GM23338 (cell line): ENCODE results near the gene ICAM1. TPM values are rescaled to one million over a fixed set of nuclear protein-coding genes. Genes with fewer than 3 reads are reported as not detected.

ENCODE experiments used
- ATAC-seq: fragments of 200-7000 bp; cut with Tn5 transposase; 3 replicates; pipeline ENCODE4 v1.9.1; 2020
- DNase-seq: peaks from one replicate; pipeline ENCODE4 v3.0.0-alpha.2; 2015; ENCODE audit warnings: low spot score
- H2AFZ ChIP-seq: fragments of 200-600 bp; sonication (generic); 2 replicates; pipeline ENCODE4 v1.8.0; 2016; ENCODE audit warnings: antibody characterized with exemption, mild to moderate bottlenecking, moderate library complexity
- H3F3A ChIP-seq: fragments of 200-600 bp; sonication (generic); replicated peaks from 2 replicates; pipeline ENCODE4 v1.8.0; 2017; ENCODE audit warnings: antibody characterized with exemption, mixed run types, low read depth
- H3K27ac ChIP-seq: fragments of 200-600 bp; sonication (generic); 2 replicates; pipeline ENCODE4 v1.6.1; 2016; ENCODE audit warnings: low read depth
- H3K27me3 ChIP-seq: fragments of 200-600 bp; sonication (generic); 2 replicates; pipeline ENCODE4 v1.8.0; 2016; ENCODE audit warnings: mild to moderate bottlenecking, mixed run types, moderate library complexity; ENCODE audit not compliant: insufficient read depth
- H3K36me3 ChIP-seq: fragments of 200-600 bp; sonication (generic); 2 replicates; pipeline ENCODE4 v1.8.0; 2016; ENCODE audit warnings: mild to moderate bottlenecking; ENCODE audit not compliant: insufficient read depth
- H3K4me1 ChIP-seq: fragments of 200-600 bp; sonication (generic); 2 replicates; pipeline ENCODE4 v1.8.0; 2016; ENCODE audit warnings: mild to moderate bottlenecking, moderate library complexity; ENCODE audit not compliant: insufficient read depth
- H3K4me2 ChIP-seq: fragments of 200-600 bp; sonication (generic); 2 replicates; pipeline ENCODE4 v1.7.1; 2017; ENCODE audit warnings: mixed run types
- H3K4me3 ChIP-seq: fragments of 200-600 bp; sonication (generic); 2 replicates; pipeline ENCODE4 v1.6.1; 2016; ENCODE audit warnings: mixed run types
- H3K79me2 ChIP-seq: fragments of 200-600 bp; sonication (generic); replicated peaks from 2 replicates; pipeline ENCODE4 v1.8.0; 2017; ENCODE audit warnings: mild to moderate bottlenecking; ENCODE audit not compliant: insufficient read depth
- H3K9me2 ChIP-seq: fragments of 200-600 bp; sonication (generic); 2 replicates; pipeline ENCODE4 v1.8.0; 2017; ENCODE audit not compliant: insufficient read depth
- H4K20me1 ChIP-seq: fragments of 200-600 bp; sonication (generic); replicated peaks from 2 replicates; pipeline ENCODE4 v1.8.0; 2017; ENCODE audit warnings: mild to moderate bottlenecking; ENCODE audit not compliant: insufficient read depth
- H3K27ac Mint-ChIP-seq: 2 replicates; pipeline ENCODE4 v1.8.0; 2020; ENCODE audit warnings: inconsistent platforms, mild to moderate bottlenecking, moderate library complexity, mixed read lengths
- H3K27me3 Mint-ChIP-seq: 3 replicates; pipeline ENCODE4 v1.8.0; 2022; ENCODE audit warnings: low read depth, mild to moderate bottlenecking, moderate library complexity, mixed read lengths, inconsistent platforms; ENCODE audit not compliant: insufficient read depth, poor library complexity
- H3K36me3 Mint-ChIP-seq: 3 replicates; pipeline ENCODE4 v1.8.0; 2021; ENCODE audit warnings: low read depth, mild to moderate bottlenecking, inconsistent platforms, moderate library complexity, mixed read lengths
- H3K4me1 Mint-ChIP-seq: 3 replicates; pipeline ENCODE4 v1.8.0; 2020; ENCODE audit warnings: mild to moderate bottlenecking, inconsistent platforms, mixed read lengths
- H3K4me3 Mint-ChIP-seq: 3 replicates; pipeline ENCODE4 v1.8.0; 2021; ENCODE audit warnings: moderate library complexity, mild to moderate bottlenecking, inconsistent platforms, mixed read lengths
- H3K9me3 Mint-ChIP-seq: 3 replicates; pipeline ENCODE4 v1.8.0; 2020; ENCODE audit warnings: moderate library complexity, mild to moderate bottlenecking, inconsistent platforms, mixed read lengths
- CREB1 ChIP-seq: fragments of 250-450 bp; sonication (Bioruptor Pico); IDR thresholded peaks from 2 replicates; pipeline ENCODE4 v1.5.0; 2020; ENCODE audit warnings: low read depth, mild to moderate bottlenecking, moderate library complexity
- CTCF ChIP-seq, 2 experiments: fragments of 200-600 bp in 1 of 2; sonication (generic) in 1 of 2; conservative IDR thresholded peaks; 2 replicates each; pipeline versions ENCODE4 v1.5.1 to v1.6.1; 2016 to 2017; ENCODE audit warnings: antibody characterized with exemption in 2 of 2, low read depth in 2 of 2, mild to moderate bottlenecking in 2 of 2, moderate library complexity in 1 of 2
- ETS1 ChIP-seq: IDR thresholded peaks from 2 replicates; pipeline ENCODE4 v1.6.1; 2016; ENCODE audit warnings: antibody characterized with exemption
- EZH2 ChIP-seq: fragments of 200-600 bp; sonication (generic); IDR thresholded peaks from one replicate; pipeline ENCODE4 v1.8.0; 2017; ENCODE audit warnings: antibody characterized with exemption, mild to moderate bottlenecking, low read depth; ENCODE audit not compliant: unreplicated experiment
- EZH2phosphoT487 ChIP-seq: fragments of 200-600 bp; sonication (generic); IDR thresholded peaks from one replicate; pipeline ENCODE4 v1.8.1; 2018; ENCODE audit warnings: antibody characterized with exemption; ENCODE audit not compliant: unreplicated experiment
- JUNB ChIP-seq: IDR thresholded peaks from one replicate; pipeline ENCODE4 v1.6.1; 2016; ENCODE audit warnings: antibody characterized with exemption; ENCODE audit not compliant: unreplicated experiment
- NANOG ChIP-seq: IDR thresholded peaks from 2 replicates; pipeline ENCODE4 v1.6.1; 2016; ENCODE audit warnings: antibody characterized with exemption, borderline replicate concordance
- POLR2AphosphoS5 ChIP-seq: IDR thresholded peaks from 2 replicates; pipeline ENCODE4 v1.6.1; 2016; ENCODE audit warnings: antibody characterized with exemption, low read depth
- REST ChIP-seq: IDR thresholded peaks from one replicate; pipeline ENCODE4 v1.6.1; 2018; ENCODE audit warnings: antibody characterized with exemption; ENCODE audit not compliant: unreplicated experiment
- STAT1 ChIP-seq: IDR thresholded peaks from one replicate; pipeline ENCODE4 v1.6.1; 2016; ENCODE audit warnings: antibody characterized with exemption; ENCODE audit not compliant: unreplicated experiment
- ZNF114 ChIP-seq: fragments of 250-450 bp; sonication (Bioruptor Pico); IDR thresholded peaks from 2 replicates; pipeline ENCODE4 v1.5.0; 2020; ENCODE audit warnings: mild to moderate bottlenecking, moderate library complexity
- ZNF331 ChIP-seq: fragments of 250-450 bp; sonication (Bioruptor Pico); IDR thresholded peaks from 2 replicates; pipeline ENCODE4 v1.5.0; 2020; ENCODE audit warnings: low read depth, mild to moderate bottlenecking, moderate library complexity
- ZNF462 ChIP-seq: fragments of 250-450 bp; sonication (Bioruptor Pico); IDR thresholded peaks from 2 replicates; pipeline ENCODE4 v1.5.0; 2020; ENCODE audit warnings: mild to moderate bottlenecking, moderate library complexity
- polyA plus RNA-seq: library from polyadenylated mRNA; unstranded; fragments of >200 nt; fragmentation: Nextera tagmentation; extraction: Ambion mirVana; gene quantifications from 2 replicates; pipeline ENCODE4 v1.2.1, GENCODE V29; 2016
- total RNA-seq: library from RNA; depleted of rRNA; stranded (reverse); fragments of >200 nt; shearing (Covaris generic); gene quantifications from 2 replicates; pipeline ENCODE4 v1.2.3, GENCODE V29; 2014

The ICAM1 gene
- total and polyA plus RNA-seq, 2 experiments from 2014 or later: 1.6 to 3.5 TPM

- peaks cover 32% of the 10 kb centered on the region for H3K36me3 Mint-ChIP-seq
- ATAC-seq (peak; percentile 0; the same call in 1 of the 3 replicates), DNase-seq (no peak)
- H4K20me1 ChIP-seq: peaks cover 20% of the 10 kb centered on the region
- H3F3A ChIP-seq: no peaks in the 10 kb centered on the region; the same call in 1 of the 2 replicates
- no peaks in the 10 kb centered on the region for H3K9me3 Mint-ChIP-seq
- peaks cover 17% of the 10 kb centered on the region for H3K27me3 Mint-ChIP-seq
- no peaks in the 10 kb centered on the region for H3K9me2 ChIP-seq
- TF ChIP-seq REST: no peak
- no peak for TF ChIP-seq EZH2phosphoT487
- TF ChIP-seq ETS1: no peak
- TF ChIP-seq EZH2: no peak
- no peak for TF ChIP-seq STAT1
- TF ChIP-seq CREB1 (CRISPR knock-in tag): no peak
- TF ChIP-seq ZNF462 (CRISPR knock-in tag): no peak
- no peak for TF ChIP-seq JUNB
- no peak for TF ChIP-seq ZNF331 (CRISPR knock-in tag)
- TF ChIP-seq POLR2AphosphoS5: no peak
- no peak for TF ChIP-seq NANOG
- no peak for TF ChIP-seq CTCF (conservative IDR thresholded peaks at IDR 0.05; ENCODE audit: low read depth in 2 of 2)
- no peak for TF ChIP-seq ZNF114 (CRISPR knock-in tag)
- peak overlapping the region; percentile 97 for H3K27ac Mint-ChIP-seq
- H3K4me3 ChIP-seq: peak overlapping the region; percentile 99
- no peak overlapping the region for H3K27ac ChIP-seq
- H3K4me1 Mint-ChIP-seq: peaks cover 11% of the 10 kb centered on the region
- peak overlapping the region; percentile 93 for H3K4me2 ChIP-seq
- H3K36me3 ChIP-seq: peaks cover 11% of the 10 kb centered on the region; the same call in 1 of the 2 replicates
- H3K4me3 Mint-ChIP-seq: peak overlapping the region; percentile 98
- H3K27me3 ChIP-seq: no peaks in the 10 kb centered on the region
- H2AFZ ChIP-seq: no peak overlapping the region
- H3K4me1 ChIP-seq: peaks cover 13% of the 10 kb centered on the region; the same call in 1 of the 2 replicates
- H3K79me2 ChIP-seq: peaks cover 33% of the 10 kb centered on the region
Measured at GRCh38 chr19:10332158-10332964, 61.4 kb downstream of the ICAM1 start.
